Stimulated activated CD4-positive, alpha-beta T cell treated with anti-CD3 and anti-CD28 coated beads, Interleukin-4, amount 100 ng/mL, for 1 hour (primary cell): Measurements from ENCODE around the gene SLC6A3.
"Not testable (repeated sequence)": the region's sequence is repeated elsewhere in the genome, so short reads cannot be mapped to it uniquely, and the experiment has no call there.

Experiments used
- DNase-seq: peaks from one replicate; pipeline ENCODE4 v3.0.0-alpha.2; 2020

SLC6A3 gene

DNA sequence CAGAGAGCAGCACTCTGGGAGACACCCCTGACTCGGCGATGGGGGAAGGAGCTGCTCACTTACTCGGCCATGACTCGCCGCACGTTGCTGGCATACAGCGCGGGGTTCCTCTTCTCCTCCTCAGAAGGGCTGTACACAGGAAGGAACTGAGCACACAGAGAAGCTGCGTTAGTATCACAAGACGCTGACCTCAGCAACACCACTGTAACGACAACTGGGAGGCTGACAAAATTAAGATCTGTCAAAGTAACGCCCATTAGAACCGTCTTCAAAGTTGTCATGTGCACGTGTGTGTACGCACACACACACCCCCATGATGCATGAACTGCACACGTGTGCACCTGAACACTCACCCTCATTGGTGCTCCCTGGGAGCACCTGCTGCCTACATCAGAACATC is 32.1 kb upstream of the SLC6A3 start:
- DNase-seq = no peak

DNA sequence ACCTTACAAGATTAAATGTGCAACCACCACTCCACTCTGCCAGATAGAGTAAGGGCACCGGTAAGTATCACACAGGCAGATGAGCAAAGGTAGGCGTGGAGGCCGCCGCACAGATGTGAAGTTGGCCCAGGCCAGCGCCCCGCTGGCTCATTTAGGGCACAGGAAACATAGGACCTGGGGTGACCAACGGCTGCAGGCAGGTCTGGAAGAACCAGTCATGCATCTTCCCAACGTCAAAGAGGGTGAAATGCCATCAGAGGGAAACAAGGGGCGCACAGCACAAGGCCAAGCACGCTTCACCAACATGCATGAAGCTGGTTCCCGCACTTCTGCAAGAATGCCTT is 31.7 kb upstream of the SLC6A3 start:
- DNase-seq = no peak

DNA sequence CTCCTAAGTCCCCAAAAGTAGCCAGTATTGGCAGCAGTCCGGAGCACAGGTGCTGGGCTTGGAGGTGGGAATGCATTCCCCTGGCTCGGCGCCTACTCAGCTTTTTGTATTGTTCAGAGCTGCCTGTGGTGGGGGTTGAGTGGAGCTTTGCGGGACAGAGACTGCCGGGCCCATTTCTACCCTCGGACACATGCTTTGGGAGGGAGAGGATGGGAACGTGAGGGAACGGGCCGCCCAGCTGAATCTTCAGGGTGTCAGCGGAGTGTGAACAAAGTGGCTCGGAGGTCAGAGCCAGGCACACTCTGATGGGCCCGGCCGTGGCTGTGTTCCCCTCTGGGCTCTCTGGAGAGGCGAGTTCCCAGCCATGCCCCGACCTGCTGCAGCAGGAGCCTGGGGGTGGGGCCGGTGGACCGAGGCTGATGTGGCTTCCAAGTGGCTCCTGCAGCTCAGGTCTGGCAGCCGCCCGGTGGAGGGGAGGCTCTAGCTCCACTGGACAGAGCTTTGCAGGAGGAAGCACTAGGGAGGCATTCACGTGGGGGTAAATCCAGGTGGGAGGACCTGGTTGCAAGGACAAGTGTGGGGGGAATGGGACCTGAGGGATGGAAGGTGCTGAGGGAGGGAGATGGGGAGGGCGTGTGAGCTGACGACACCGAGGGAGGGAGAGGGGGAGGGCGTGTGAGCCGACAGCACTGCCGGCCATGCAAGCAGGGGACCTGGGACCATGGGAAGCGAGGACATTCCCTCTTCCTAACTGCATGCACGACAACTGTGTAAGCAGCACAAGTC is 31.1 kb upstream of the SLC6A3 start:
- DNase-seq = no peak

DNA sequence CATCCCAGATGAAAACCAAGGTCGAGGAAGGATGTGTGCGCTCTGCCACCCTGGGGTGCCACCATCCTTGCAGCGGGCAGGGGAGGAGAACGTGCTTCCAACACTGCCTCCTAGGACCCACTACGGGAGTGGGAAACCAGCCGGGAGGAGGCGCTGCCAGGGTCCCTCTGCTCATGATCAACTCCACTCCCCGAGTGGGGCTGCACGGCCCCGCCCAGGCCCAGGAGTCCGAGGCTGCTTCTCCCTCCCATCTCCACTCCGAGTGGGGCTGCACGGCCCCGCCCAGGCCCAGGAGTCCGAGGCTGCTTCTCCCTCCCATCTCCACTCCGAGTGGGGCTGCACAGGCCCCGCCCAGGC is 30.3 kb upstream of the SLC6A3 start:
- not testable (repeated sequence) for DNase-seq

DNA sequence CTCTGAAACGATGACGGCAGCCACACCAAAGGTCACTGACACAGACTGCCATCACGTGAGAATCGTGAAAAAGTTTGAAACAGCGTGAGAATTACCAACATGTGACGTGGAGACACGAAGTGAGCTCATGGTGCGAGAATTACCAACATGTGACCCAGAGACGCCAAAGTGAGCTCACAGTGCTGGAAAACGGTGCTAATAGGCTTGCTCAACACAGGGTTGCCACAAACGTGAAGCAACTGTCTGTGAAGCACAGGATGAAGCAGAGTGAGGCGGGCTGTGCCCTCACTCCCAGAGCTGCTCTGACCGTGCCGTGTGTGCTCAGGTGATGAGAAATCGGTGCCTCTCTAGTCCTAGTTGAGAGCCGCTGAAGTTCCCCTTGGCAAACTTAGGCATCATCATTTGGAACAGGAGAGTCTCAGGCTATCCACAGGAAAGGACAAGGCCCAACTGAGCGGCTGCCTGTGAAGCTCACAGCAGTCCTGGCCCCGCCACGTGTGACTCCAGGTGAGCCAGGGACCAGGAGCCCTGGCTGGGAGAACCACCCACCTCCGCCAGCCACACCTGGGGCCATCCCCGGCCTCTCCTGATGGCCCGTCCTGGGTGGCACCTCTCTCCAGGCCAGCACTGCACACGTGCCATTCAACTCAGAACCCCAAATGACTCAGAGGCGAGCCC is 29.8 kb upstream of the SLC6A3 start:
- no peak for DNase-seq

DNA sequence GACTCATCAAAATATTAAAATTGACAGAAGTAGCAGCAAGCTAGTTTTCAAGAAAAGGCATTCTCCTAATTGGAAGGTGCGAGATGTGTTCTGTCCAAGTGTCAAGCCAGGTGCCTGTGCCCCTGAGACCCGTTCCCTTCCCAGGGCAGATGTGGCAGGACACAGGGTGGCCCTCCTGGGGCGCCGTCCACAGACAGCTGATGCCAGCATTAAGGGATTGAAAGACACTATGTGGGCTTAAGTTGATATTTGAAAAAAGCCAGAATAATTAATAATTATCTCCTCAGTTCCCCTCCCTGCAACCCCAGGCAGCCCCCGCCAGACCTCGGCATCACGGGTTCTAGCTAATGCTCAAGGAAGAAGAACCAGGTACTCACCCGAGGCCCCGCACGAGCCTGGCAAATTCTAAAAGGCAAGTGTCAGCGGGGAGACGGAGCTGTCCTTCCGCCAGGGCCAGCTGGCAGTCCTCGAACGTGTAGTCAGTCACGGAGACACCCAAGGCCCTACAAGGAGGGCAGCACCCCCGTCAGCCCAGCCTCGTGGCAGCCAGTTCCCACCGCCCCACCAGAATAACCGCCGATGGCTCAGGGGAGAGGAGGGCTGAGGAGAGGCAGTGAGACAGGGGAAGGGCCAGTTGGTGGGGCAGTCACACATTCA is 29.1 kb upstream of the SLC6A3 start:
- DNase-seq = no peak

DNA sequence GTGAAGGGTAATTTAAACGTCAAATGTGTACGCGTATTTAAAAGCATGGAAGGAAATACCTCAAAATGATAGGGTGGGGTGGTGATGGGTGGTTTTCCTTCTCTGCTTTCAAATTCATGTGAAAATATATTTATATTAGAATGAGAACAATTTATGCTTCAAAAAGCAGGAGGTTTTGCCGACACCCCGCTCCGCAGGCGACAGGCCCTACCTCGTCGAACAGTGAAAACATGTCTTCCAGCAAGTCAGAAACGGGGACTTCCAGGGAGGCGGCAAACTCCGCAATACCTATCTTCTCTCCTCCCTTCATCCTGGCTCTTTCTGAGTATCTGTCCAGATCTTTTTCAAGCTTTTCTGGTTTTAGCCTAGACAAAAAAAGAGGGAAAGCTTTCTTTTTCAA is 28.5 kb upstream of the SLC6A3 start:
- DNase-seq = no peak

DNA sequence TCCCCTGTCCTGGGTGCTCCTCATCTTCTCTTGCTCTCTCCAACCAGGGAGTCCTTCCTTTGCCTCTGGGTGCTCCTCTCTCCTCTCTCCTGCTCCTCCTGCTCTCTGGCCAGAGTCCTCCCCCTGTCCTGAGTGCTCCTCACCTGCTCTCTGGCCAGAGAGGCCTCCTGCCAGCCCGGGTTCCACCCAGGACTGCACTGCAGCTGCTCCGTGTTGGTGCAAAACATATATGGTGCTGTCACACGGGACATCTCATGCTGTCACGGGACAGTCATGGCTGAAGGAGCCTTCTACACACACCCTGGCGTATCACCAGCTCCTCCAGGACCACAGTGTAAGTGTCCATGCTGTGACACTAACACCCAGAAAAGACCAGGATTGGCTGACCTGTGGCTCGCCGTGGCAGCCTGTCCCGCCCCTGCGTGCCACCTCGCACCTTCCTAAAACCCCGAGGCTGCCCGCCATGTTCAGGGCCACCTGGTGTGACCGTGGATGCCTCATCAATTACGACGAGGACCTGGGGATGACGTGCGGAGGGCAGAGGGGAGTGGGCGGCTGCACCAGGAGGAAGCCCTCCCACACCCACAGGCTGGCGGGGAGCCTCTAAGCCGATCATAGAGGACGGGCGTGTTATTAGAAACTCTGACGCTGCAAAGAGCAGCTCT is 27.9 kb upstream of the SLC6A3 start:
- no peak for DNase-seq

DNA sequence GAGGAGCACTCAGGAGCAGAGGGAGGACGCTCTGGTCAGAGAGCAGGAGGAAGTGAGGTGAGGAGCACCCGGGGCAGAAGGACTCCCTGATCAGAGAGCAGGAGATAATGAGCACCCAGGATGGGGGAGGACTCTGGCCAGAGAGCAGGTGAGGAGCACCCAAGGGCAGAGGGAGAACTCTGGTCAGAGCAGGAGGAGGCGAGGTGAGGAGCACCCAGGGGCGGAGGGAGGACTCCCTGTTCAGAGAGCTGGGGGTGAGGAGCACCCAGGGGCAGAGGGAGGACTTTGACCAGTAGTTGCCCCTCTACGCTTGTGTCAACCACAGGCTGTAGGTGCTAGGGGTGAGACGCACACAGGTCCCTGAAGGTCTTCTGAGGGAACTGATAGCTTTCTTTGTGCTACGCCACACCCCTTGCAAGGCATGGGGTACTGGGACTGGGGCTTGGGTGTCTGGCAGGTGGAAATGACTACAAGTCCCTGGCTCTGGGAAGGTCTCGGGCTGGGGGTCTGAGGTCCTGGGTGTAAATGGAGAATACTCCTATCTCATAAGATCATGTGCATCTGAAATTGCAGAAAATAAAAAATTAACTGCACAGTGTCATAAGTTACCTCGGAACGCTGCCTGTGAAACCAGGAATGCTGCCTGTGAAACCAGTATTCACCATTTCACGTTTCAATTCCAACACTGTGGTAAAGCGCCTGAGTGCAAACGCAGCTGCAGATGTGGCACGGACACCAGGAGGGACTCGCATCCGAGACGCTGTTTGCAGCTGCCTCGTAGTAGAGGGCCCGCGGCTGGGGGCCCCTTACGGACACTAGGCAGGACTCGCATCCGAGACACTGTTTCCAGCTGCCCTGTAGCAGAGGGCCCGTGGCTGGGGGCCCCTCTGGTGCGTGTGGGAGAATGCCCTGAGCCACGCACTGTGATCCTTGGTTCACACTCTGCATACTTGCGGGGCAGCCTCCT is 27.0 kb upstream of the SLC6A3 start:
- DNase-seq = no peak

DNA sequence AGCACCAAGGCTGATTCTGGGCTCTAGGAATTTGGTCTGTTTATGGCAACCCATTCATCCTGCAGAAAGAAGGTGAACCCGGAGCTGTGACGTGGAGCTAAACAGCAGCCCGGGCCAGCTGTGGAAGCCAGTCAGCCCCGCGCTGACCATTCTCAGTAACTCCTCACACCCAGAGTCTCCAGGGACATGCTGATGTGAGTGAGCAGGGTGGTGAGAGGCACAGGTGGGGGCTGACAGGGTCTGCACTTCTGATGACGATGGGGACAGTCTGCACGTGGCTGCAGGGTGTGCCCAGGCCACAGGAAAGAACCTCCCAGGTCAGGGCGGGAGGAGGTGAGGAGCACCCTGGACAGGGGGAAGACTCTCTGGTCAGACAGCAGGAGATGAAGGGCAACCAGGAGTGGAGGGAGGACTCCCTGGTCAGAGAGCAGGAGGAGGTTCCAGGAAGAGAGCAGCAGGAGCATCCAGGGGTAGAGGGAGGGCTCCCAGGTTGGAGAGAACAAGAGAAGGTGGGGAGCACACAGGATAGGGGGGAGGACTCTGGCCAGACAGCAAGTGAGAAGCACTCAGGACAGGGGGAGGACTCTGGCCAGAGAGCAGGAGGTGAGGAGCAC is 26.1 kb upstream of the SLC6A3 start:
- no peak for DNase-seq

DNA sequence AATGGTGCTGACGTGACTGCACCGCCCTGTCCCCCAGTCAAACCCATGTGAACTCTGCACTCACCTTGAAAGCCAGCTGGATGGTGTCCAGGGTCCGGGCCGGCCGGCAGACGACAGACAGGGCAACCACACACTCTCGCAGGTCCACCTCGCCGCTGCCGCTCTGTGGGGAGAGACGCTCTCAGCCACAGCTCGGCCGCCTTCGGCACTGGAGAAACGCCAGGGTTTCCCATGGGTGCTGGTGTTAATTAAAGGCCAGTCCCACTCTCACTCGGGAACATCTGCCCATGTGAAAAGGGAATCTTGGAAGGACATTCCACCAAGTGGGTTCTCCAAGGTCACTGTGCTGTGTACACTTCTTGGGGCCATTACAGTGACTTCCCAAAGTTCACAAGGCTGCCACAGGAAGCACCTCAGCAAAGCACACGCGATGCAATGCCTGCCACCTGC is 25.5 kb upstream of the SLC6A3 start:
- DNase-seq = no peak

DNA sequence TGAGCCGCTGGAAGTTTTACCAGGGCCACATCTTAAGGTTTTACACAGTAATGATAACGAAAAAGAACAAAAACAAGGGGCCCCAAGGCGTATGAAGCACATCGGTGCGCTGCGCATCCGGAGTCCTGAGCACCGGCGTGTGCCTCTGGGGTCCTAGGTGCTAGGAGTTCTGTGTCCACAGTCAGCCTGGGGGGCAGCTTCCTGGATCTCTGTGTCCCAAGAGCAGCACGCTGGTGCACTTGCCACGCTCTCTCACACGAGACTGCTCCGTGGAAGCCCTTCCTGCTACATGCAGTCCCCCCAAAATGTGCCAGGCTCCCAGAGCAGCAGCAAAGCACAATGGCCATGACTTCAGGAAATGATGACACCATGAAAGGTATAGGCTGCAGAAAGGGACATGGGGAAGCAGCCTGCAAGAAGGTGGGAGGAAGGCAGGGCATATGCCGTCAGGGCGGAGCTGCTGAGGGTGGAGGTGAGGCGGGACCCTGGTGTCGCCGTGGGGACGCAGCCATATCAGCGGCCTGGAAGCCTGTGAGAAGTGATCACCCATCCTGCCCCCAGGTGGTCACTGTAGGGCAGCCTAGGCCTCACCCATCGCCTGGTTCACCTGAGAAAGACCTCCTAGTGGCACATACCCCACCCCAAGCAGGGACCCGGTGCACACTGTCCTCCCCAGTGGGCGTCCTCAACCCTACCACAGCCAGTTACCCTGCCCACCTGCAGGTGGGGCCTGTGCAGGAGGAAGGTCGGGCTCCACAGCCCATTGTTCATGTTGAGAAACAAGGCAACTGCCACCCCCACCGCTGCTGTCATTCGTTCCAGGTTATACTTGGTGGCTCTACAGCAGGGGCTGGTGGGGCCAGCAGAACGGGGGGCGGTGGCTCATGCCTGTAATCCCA is 23.6 kb upstream of the SLC6A3 start:
- DNase-seq = no peak

DNA sequence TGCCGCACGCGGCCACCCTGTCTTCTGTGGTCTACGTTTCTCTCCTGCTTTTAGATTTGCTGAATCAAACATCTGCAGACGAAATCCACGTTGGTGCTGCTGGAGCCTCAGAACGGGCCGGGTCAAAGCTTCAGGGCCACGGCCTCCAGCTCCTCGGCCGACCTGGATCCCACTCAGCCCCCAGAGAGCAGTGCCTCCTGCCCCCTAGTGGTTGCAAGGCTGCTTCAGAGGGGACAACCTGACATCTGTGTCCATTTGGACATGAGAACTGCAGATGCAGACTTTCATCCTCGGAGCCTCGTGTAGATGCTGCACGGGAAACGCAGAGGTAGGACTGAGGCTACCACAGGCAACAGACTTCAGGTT is 23.0 kb upstream of the SLC6A3 start:
- DNase-seq = no peak

DNA sequence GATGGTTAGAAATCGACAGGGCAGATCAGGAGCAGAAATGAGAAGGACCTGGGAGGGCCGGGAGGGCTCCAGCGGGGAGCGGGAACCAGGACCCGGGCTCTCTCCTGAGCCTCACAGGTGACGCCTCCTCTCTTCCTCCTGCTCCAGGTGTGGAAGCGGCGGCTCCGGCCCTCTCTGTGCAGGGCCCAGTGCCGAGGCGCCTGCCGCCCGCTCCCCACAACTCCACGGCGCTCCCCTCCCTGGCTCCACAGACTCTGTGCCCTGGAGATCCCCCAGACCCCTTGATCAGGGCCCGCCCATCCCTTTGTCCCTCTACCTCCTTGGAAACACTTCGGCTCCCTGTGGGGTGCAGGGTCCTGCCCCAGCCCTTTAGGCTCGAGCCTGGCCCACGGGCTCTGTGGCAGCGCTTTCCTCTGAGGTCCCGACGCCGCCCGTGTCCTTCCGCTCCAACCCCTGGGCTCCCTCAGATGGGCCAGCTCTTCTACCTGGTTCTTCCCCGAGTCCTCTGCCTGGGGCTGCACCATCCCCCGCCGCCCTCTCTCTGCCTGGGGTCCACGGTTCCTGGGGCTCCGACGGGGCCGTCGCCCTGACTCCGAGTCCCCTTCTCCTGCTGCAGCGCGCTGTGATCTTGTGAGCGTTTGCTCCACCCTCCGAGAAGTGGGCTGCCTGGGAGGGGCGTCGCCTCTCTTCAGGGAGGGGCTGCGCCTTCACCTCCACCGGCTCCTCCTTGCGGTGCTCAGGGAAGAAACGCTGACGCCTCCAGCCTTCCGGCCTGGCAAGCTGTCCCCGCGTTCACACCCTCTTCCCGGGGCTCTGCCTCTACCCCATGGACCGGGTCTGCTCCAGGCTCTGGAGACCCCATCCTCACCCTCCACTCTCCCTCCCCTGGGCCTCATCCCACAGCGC is 22.4 kb upstream of the SLC6A3 start:
- no peak for DNase-seq

DNA sequence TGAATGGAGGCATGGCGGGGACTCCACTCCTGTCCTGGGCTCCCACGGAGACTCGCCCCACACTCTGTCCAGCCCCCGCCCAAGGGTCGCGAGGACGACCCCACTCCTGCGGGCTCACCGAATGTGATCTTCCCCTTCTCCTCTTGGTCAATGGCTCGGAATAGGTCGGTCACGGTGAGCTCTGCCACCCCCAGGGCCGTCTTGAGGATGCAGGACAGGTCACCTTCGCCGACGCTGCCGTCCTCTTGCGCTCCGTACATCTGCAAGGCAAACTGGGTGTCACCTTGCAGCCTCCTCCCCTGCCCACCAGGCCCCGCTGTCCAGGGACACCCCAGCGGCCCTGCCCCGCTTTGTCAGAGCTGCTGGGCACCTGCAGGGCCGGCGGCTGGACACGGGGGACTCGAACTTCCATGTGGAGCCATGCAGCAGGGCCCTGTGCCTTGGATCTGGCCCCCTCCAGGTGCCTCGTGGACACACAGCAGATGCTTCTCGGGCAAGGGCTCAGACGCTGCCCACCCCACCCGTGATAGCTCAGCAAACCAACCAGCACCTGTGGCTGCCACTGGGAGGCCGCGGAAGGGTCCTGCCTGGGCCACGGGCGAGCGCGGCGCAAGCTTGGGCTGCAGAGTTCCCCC is 21.5 kb upstream of the SLC6A3 start:
- DNase-seq = no peak

DNA sequence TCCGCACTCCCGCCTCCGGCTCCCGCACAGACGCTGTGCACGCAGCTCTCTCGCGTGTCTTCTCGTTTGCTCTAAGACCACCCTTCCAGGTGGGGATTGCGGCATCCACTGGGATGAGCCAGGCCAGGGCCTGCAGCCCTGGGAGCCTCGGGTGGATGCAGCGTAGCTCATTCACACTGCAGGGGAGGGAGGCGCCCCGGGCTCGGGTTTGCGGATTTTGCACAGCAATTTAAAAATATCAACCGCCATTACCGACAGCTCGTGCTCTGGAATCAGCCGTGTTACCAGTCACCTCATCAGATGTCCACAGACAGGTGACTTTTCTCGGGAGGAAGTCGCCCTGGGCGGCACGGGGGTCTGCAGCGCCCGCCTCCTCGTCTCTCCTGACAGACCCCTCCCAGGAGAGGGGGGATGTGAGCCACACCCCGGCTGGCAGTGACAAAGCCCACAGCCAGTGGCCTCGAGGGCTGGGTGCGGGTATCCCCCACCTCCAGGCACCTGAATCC is 20.8 kb upstream of the SLC6A3 start:
- DNase-seq = no peak

DNA sequence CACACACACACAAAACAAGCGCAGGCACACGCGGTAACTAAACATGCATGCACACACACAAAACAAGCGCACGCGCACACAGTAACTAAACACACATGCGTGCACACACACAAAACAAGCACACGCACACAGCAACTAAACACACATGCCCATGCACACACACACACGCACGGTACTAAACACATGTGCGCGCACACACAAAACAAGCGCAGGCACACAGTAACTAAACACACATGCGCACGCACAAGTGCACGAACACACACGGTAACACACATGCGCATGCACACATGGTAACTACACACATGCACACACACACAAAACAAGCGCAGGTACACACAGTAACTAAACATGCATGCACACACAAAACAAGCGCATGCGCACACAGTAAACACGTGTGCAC is 19.9 kb upstream of the SLC6A3 start:
- no peak for DNase-seq

DNA sequence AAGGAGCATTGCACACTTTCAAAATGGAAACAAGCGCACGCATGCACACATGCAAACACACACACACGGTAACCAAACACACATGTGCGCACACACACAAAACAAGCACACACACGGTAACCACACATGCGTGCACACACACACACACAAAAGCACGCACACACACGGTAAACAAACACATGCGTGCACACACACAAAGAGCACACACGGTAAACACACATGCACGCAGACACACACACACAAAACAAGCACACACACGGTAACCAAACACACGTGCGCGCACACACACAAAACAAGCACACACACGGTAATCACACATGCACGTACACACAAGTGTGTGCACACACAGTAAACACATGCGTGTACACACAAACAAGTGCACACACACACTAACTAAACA is 19.3 kb upstream of the SLC6A3 start:
- no peak for DNase-seq

DNA sequence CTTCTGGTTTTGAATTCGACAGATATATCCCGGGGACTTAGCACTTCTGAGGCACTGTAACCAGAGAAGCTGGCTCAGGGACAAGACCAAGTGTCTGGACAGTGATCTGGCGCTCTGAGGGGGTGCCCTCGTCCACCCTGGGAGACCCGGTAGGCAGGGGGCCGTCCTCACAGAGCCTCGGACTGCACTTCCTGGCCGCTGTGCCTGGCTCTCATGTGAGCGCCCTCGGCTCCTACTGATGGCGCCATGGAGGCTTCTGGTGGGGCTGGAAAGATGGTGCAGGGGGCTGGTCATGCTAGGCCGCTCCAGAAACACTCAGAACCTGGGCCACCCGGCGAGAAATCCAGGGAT is 18.8 kb upstream of the SLC6A3 start:
- DNase-seq = no peak
